ENCODE results near the gene APLN. TPM values are rescaled to one million over a fixed set of nuclear protein-coding genes. Genes with fewer than 3 reads are reported as not detected.

Gene APLN
- total and polyA plus RNA-seq, 10 donors: 0.09 to 2.0 (median 0.26) TPM; not detected in 2

DNA sequence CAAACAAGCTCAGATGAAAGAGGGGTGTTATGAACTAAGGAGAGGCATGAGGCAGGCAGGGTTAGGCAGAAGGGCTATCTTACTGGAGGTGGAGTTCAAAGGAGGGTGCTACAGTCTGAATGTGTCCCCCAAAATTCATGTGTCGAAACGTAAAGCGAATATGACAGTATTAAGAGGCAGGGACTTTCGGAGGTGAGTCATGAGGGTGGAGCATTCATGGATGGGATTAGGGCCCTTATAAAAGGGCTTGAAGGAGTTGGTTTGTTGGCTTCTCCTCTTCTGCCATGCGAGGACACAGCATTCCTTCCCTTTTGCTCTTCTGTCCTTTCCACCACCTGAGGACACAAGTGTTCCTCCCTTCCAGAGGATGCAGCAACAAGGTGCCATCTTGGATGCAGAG is 22.9 kb downstream of the APLN start:
- H3K9me3 ChIP-seq: no peaks in the 10 kb centered on the region
- no peaks in the 10 kb centered on the region for H3K36me3 ChIP-seq
- TF ChIP-seq POLR2A (IDR thresholded peaks at IDR 0.05) (no peak), POLR2AphosphoS5 (IDR thresholded peaks at IDR 0.05) (no peak)
- TF ChIP-seq, protein P1, sequence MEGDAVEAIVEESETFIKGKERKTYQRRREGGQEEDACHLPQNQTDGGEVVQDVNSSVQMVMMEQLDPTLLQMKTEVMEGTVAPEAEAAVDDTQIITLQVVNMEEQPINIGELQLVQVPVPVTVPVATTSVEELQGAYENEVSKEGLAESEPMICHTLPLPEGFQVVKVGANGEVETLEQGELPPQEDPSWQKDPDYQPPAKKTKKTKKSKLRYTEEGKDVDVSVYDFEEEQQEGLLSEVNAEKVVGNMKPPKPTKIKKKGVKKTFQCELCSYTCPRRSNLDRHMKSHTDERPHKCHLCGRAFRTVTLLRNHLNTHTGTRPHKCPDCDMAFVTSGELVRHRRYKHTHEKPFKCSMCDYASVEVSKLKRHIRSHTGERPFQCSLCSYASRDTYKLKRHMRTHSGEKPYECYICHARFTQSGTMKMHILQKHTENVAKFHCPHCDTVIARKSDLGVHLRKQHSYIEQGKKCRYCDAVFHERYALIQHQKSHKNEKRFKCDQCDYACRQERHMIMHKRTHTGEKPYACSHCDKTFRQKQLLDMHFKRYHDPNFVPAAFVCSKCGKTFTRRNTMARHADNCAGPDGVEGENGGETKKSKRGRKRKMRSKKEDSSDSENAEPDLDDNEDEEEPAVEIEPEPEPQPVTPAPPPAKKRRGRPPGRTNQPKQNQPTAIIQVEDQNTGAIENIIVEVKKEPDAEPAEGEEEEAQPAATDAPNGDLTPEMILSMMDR (IDR thresholded peaks at IDR 0.05 in 8 of 11, conservative IDR thresholded peaks at IDR 0.05 in 3 of 11): no peak
- no peaks in the 10 kb centered on the region for H3K4me1 ChIP-seq
- intact Hi-C loops (cut with DNase I; ENCODE audit: low total_unique reads): loop anchor here (10.0 kb wide), 2 partner anchors 93 to 193 kb away; no protein-coding TSS in a partner anchor
- H3K4me3 ChIP-seq: no peak overlapping the region
- H3K27ac ChIP-seq: no peak overlapping the region
- 86 to 96% (median 91%) methylated on average over 5 of the region's 5 CpGs for WGBS, 5 donors
- H3K27me3 ChIP-seq (replicated peaks in 1 of 7): peaks cover 0 to 3% (median 0%) of the 10 kb centered on the region in 7 donors
- DNase-seq: no peak

DNA sequence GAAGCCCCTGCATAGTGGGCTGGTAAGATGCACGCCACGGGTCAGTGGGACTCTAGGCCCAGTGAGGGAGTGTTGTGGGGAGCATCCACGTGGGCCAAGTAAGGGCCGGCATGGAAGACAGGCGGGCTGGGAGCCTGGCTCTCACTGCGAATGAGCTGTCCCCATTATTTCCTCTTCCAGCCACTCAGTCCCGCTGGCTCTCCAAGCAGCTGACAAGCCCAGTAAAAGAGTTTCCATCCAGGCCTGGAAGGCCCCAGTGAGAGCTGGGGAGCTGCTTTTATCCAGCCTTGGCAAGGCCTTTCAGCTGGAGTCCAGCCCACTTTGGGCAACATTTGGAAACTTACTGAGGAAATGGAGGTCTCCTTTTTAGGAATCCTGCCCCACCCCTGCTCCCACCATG is 24.9 kb downstream of the APLN start:
- intact Hi-C loops (cut with DNase I; ENCODE audit: low total_unique reads): loop anchor here (10.0 kb wide), 2 partner anchors 95 to 195 kb away; no protein-coding TSS in a partner anchor
- TF ChIP-seq, protein P1 (IDR thresholded peaks at IDR 0.05 in 8 of 11, conservative IDR thresholded peaks at IDR 0.05 in 3 of 11): no peak
- TF ChIP-seq POLR2AphosphoS5 (IDR thresholded peaks at IDR 0.05): no peak
- TF ChIP-seq POLR2A (IDR thresholded peaks at IDR 0.05): no peak

DNA sequence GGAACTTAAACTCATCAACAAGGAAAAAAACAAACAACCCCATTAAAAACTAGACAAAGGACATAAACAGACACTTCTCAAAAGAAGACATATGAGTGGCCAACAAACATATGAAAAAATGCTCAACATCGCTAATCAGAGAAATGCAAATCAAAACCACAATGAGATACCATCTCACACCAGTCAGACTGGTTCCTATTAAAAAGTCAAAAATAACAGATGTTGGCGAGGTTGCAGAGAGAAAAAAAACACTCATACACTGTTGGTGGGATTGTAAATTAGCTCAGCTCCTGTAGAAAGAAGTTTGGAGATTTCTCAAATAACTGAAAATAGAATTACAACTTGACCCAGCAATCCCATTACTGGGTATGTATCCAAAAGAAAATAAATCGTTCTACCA is 28.7 kb downstream of the APLN start:
- no peaks in the 10 kb centered on the region for H3K4me1 ChIP-seq
- no peak overlapping the region for H3K4me3 ChIP-seq
- 40 to 52% (median 50%) methylated on average over 3 of the region's 3 CpGs for WGBS, 5 donors
- no peak for DNase-seq
- no peaks in the 10 kb centered on the region for H3K36me3 ChIP-seq
- no peaks in the 10 kb centered on the region for H3K9me3 ChIP-seq
- peaks cover 0 to 12% (median 0%) of the 10 kb centered on the region in 7 donors for H3K27me3 ChIP-seq (replicated peaks in 1 of 7)
- H3K27ac ChIP-seq: no peak overlapping the region
- TF ChIP-seq POLR2A (IDR thresholded peaks at IDR 0.05) (no peak), POLR2AphosphoS5 (IDR thresholded peaks at IDR 0.05) (no peak)
- TF ChIP-seq, protein P1 (IDR thresholded peaks at IDR 0.05 in 8 of 11, conservative IDR thresholded peaks at IDR 0.05 in 3 of 11): no peak
- intact Hi-C loops (cut with DNase I; ENCODE audit: low total_unique reads): no loop called here

More for the DNA sequence above, 24.9 kb downstream of the APLN start:
- Histone ChIP-seq H3K4me1 (no peaks in the 10 kb centered on the region), H3K27me3 (replicated peaks in 1 of 7) (peaks cover 0 to 4% (median 0%) of the 10 kb centered on the region in 7 donors), H3K4me3 (no peak overlapping the region), H3K27ac (no peak overlapping the region), H3K9me3 (no peaks in the 10 kb centered on the region), H3K36me3 (no peaks in the 10 kb centered on the region)
- WGBS, 5 donors: 71 to 94% (median 78%) methylated on average over 3 to 7 of the region's 7 CpGs
- DNase-seq: no peak

DNA sequence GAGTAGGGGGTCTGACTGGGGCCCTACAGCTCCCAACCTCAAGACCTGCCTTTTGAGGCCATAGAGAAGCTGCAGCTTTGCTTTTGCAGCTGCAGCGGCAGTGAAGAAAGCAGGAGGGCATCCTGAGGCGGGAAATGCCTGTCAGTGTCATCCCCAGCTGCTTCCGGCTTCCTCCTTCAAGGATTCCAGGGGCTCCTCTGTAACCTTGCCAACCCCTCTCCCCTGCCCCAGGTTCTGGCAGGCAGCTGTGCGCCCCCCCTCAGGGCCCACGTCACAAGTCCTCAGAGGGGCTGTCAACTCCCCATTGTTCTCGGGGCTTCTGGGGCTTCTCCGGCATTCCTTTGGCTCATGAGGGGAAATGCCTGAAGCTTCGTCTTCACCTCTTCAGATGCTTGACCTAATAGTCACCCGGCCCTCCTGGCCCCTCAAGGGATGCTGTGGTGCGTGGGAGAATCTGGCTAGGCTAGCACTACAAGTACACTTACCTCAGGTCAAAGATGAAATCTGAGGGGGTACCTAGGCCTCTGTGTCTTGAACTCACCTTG is 31.9 kb downstream of the APLN start:
- no peaks in the 10 kb centered on the region for H3K9me3 ChIP-seq
- no peak overlapping the region for H3K27ac ChIP-seq
- no peak for TF ChIP-seq POLR2AphosphoS5 (IDR thresholded peaks at IDR 0.05)
- TF ChIP-seq POLR2A (IDR thresholded peaks at IDR 0.05): no peak
- TF ChIP-seq, protein P1 (IDR thresholded peaks at IDR 0.05 in 8 of 11, conservative IDR thresholded peaks at IDR 0.05 in 3 of 11): no peak
- H3K36me3 ChIP-seq: no peaks in the 10 kb centered on the region
- no peak for DNase-seq
- WGBS, 5 donors: 51 to 66% (median 60%) methylated on average over 4 to 10 of the region's 10 CpGs
- intact Hi-C loops (cut with DNase I; ENCODE audit: low total_unique reads): no loop called here
- H3K27me3 ChIP-seq (replicated peaks in 1 of 7): peaks cover 0 to 12% (median 0%) of the 10 kb centered on the region in 7 donors
- H3K4me3 ChIP-seq: no peak overlapping the region
- H3K4me1 ChIP-seq: no peaks in the 10 kb centered on the region

Measured in spleen (tissue), 11 donors.